Skeletal muscle satellite cell (primary cell): ENCODE measurements around the gene ADARB1.
A peak's percentile ranks its signal among the peaks of the same experiment; 100 is the strongest.

Experiments used
- H3K27me3 ChIP-seq: 2 replicates; pipeline ENCODE4 v1.7.0; 2013; ENCODE audit warnings: low read length; ENCODE audit not compliant: control insufficient read depth, insufficient read depth
- H3K36me3 ChIP-seq: 2 replicates; pipeline ENCODE4 v1.7.0; 2013; ENCODE audit warnings: mild to moderate bottlenecking, control low read depth, low read length; ENCODE audit not compliant: insufficient read depth
- H3K4me1 ChIP-seq: 2 replicates; pipeline ENCODE4 v1.7.0; 2013; ENCODE audit warnings: low read length; ENCODE audit not compliant: control insufficient read depth, insufficient read depth
- H3K4me2 ChIP-seq: 2 replicates; pipeline ENCODE4 v1.7.0; 2013; ENCODE audit warnings: mild to moderate bottlenecking, low read length
- H3K4me3 ChIP-seq: 2 replicates; pipeline ENCODE4 v1.7.0; 2013; ENCODE audit warnings: low read length
- H3K9ac ChIP-seq: 2 replicates; pipeline ENCODE4 v1.7.0; 2013; ENCODE audit warnings: mild to moderate bottlenecking, low read depth, low read length, moderate library complexity
- H3K9me3 ChIP-seq: replicated peaks from 2 replicates; pipeline ENCODE4 v1.7.0; 2013; ENCODE audit warnings: mild to moderate bottlenecking, control low read depth, low read length

Gene ADARB1

GRCh38 chr21:45032332-45032731 lies 42.0 kb upstream of the ADARB1 start:
- Histone ChIP-seq H3K9me3 (peaks cover 6% of the 10 kb centered on the region), H3K9ac (no peak overlapping the region), H3K4me3 (no peak overlapping the region), H3K36me3 (no peaks in the 10 kb centered on the region), H3K4me2 (no peak overlapping the region), H3K4me1 (peaks cover 40% of the 10 kb centered on the region), H3K27me3 (no peaks in the 10 kb centered on the region)

GRCh38 chr21:45032977-45033710 lies 41.2 kb upstream of the ADARB1 start:
- H3K36me3 ChIP-seq = no peaks in the 10 kb centered on the region
- H3K4me1 ChIP-seq = peaks cover 40% of the 10 kb centered on the region
- no peak overlapping the region for H3K4me3 ChIP-seq
- peaks cover 6% of the 10 kb centered on the region for H3K9me3 ChIP-seq
- H3K9ac ChIP-seq = peak overlapping the region; percentile 62
- H3K27me3 ChIP-seq = no peaks in the 10 kb centered on the region
- H3K4me2 ChIP-seq = no peak overlapping the region

- Histone ChIP-seq H3K4me3 (peak overlapping the region; percentile 48), H3K4me2 (peak overlapping the region; percentile 70), H3K36me3 (no peaks in the 10 kb centered on the region), H3K9ac (peak overlapping the region; percentile 62), H3K4me1 (peaks cover 40% of the 10 kb centered on the region), H3K27me3 (no peaks in the 10 kb centered on the region), H3K9me3 (peaks cover 6% of the 10 kb centered on the region)
Measured at GRCh38 chr21:45033791-45034555, 40.4 kb upstream of the ADARB1 start.

DNA sequence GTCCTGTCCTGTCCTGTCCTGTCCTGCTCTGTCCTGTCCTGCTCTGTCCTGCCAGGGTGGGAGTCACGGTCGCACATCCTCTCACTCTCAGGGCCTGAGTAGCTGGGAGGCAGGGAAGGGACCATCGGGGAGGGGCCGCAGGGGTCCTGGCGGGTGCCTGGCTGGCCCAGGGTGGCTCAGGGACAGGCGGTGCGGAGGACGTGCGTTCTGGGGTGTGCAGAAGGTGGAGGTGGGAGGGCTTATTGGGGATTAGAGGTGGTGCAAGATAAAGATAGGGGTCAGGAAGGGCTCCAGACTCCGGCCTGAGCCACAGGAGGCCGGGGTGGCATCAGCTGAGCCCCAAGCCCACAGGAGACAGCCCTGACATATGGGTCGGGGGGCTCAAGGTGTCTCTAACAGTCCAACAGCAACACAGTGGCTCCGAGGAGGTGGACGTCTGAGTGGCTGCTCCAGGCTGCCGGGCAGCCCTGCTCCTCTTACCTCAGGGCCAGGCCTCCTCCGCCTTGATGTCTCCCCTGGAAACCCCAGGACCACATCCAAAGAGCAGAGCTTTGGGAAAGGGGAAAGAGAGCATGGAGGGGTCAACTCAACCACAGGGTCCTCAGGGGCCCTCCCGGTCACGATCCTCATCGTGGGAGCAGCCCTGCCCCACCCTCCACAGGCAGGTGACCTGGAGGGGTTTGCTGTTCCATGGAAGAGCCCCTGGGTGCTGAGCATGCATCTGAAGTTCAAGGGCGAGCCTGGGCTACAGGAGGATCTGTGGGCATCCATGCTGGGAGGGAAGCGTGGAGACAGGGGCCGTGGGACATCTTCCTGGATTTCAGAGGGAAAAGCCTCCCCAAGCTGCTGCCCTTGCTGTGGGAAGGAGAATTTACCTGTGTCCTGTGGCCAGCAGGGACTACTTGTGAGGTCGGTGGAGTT lies 39.6 kb upstream of the ADARB1 start:
- H3K9me3 ChIP-seq = peaks cover 6% of the 10 kb centered on the region
- H3K27me3 ChIP-seq = no peaks in the 10 kb centered on the region
- H3K9ac ChIP-seq = peak overlapping the region; percentile 47
- H3K36me3 ChIP-seq = no peaks in the 10 kb centered on the region
- H3K4me3 ChIP-seq = no peak overlapping the region
- peaks cover 33% of the 10 kb centered on the region for H3K4me1 ChIP-seq
- H3K4me2 ChIP-seq = peak overlapping the region; percentile 70

- H3K4me2 ChIP-seq = no peak overlapping the region
- H3K4me1 ChIP-seq = peaks cover 29% of the 10 kb centered on the region
- no peak overlapping the region for H3K9ac ChIP-seq
- H3K4me3 ChIP-seq = no peak overlapping the region
- no peaks in the 10 kb centered on the region for H3K36me3 ChIP-seq
- H3K27me3 ChIP-seq = no peaks in the 10 kb centered on the region
- H3K9me3 ChIP-seq = peaks cover 6% of the 10 kb centered on the region
Measured at GRCh38 chr21:45035477-45035848, 38.9 kb upstream of the ADARB1 start.

GRCh38 chr21:45036630-45037029 lies 37.8 kb upstream of the ADARB1 start:
- peaks cover 6% of the 10 kb centered on the region for H3K9me3 ChIP-seq
- no peaks in the 10 kb centered on the region for H3K27me3 ChIP-seq
- H3K4me3 ChIP-seq = no peak overlapping the region
- peaks cover 36% of the 10 kb centered on the region for H3K4me1 ChIP-seq
- no peak overlapping the region for H3K9ac ChIP-seq
- H3K36me3 ChIP-seq = no peaks in the 10 kb centered on the region
- H3K4me2 ChIP-seq = no peak overlapping the region

- no peaks in the 10 kb centered on the region for H3K27me3 ChIP-seq
Measured at GRCh38 chr21:45037986-45038385, 36.4 kb upstream of the ADARB1 start.

DNA sequence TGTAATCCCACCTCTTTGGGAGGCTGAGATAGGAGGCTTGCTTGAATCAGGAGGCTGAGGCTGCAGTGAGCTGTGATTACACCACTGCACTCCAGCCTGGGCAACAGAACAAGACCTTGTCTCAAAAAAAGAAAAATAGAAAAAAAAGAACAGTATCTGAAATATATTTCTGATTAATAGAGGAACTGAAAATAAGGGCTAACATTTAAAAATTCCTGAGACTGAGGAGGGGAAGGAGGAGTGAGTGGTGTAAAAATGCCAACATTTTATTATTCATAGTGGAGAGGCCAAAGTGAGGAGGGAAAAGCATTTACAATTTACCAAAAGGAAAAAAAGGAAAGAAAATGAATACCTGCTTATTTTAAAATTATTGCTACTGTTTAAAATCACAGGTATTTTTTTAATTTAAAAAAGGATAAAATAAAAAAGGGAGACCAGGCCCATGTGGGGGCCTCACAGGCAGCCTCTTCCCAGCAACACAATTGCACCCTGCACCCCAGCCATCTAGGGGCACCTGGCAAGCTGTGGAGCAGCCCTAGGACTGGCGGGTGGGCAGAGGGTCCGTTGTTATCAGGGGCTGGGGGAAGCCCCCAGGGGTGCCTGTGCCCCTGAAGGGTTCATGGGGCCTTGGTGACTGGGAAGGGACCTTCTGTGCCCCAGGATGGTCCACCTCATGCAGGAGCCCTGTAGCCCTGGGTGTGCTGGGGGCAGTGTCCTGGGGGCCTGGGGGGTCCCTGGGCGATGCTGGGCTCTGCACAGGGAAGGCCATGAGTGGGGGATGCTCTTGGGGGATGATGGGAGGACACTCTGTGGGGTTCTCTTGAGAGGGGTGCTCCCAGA lies 34.8 kb upstream of the ADARB1 start:
- H3K4me1 ChIP-seq = peaks cover 29% of the 10 kb centered on the region
- H3K4me3 ChIP-seq = no peak overlapping the region
- H3K9me3 ChIP-seq = peaks cover 6% of the 10 kb centered on the region
- H3K4me2 ChIP-seq = no peak overlapping the region
- no peaks in the 10 kb centered on the region for H3K36me3 ChIP-seq
- no peaks in the 10 kb centered on the region for H3K27me3 ChIP-seq
- no peak overlapping the region for H3K9ac ChIP-seq

More at GRCh38 chr21:45037986-45038385, 36.4 kb upstream of the ADARB1 start:
- Histone ChIP-seq H3K4me2 (no peak overlapping the region), H3K9ac (no peak overlapping the region), H3K36me3 (no peaks in the 10 kb centered on the region), H3K9me3 (peaks cover 6% of the 10 kb centered on the region), H3K4me1 (peaks cover 45% of the 10 kb centered on the region), H3K4me3 (no peak overlapping the region)

GRCh38 chr21:45040157-45040711 lies 34.1 kb upstream of the ADARB1 start:
- H3K9ac ChIP-seq = peak overlapping the region; percentile 82
- peaks cover 7% of the 10 kb centered on the region for H3K9me3 ChIP-seq
- H3K4me2 ChIP-seq = no peak overlapping the region
- peaks cover 23% of the 10 kb centered on the region for H3K4me1 ChIP-seq
- no peak overlapping the region for H3K4me3 ChIP-seq
- H3K36me3 ChIP-seq = no peaks in the 10 kb centered on the region
- H3K27me3 ChIP-seq = no peaks in the 10 kb centered on the region

GRCh38 chr21:45040739-45041138 lies 33.6 kb upstream of the ADARB1 start:
- peak overlapping the region; percentile 82 for H3K9ac ChIP-seq

More at GRCh38 chr21:45040739-45041138, 33.6 kb upstream of the ADARB1 start:
- Histone ChIP-seq H3K4me1 (peaks cover 23% of the 10 kb centered on the region), H3K9me3 (peaks cover 8% of the 10 kb centered on the region), H3K4me3 (peak overlapping the region; percentile 56), H3K36me3 (no peaks in the 10 kb centered on the region), H3K27me3 (no peaks in the 10 kb centered on the region), H3K4me2 (peak overlapping the region; percentile 75)
